GM23338 (cell line): Measurements from ENCODE around the gene ATG2B. TPM values are rescaled to one million over a fixed set of nuclear protein-coding genes. Genes with fewer than 3 reads are reported as not detected.

Source experiments
- ATAC-seq: fragments of 200-7000 bp; cut with Tn5 transposase; 3 replicates; pipeline ENCODE4 v1.9.1; 2020
- DNase-seq: peaks from one replicate; pipeline ENCODE4 v3.0.0-alpha.2; 2015; ENCODE audit warnings: low spot score
- H2AFZ ChIP-seq: fragments of 200-600 bp; sonication (generic); 2 replicates; pipeline ENCODE4 v1.8.0; 2016; ENCODE audit warnings: antibody characterized with exemption, mild to moderate bottlenecking, moderate library complexity
- H3F3A ChIP-seq: fragments of 200-600 bp; sonication (generic); replicated peaks from 2 replicates; pipeline ENCODE4 v1.8.0; 2017; ENCODE audit warnings: antibody characterized with exemption, mixed run types, low read depth
- H3K27ac ChIP-seq: fragments of 200-600 bp; sonication (generic); 2 replicates; pipeline ENCODE4 v1.6.1; 2016; ENCODE audit warnings: low read depth
- H3K27me3 ChIP-seq: fragments of 200-600 bp; sonication (generic); 2 replicates; pipeline ENCODE4 v1.8.0; 2016; ENCODE audit warnings: mild to moderate bottlenecking, mixed run types, moderate library complexity; ENCODE audit not compliant: insufficient read depth
- H3K36me3 ChIP-seq: fragments of 200-600 bp; sonication (generic); 2 replicates; pipeline ENCODE4 v1.8.0; 2016; ENCODE audit warnings: mild to moderate bottlenecking; ENCODE audit not compliant: insufficient read depth
- H3K4me1 ChIP-seq: fragments of 200-600 bp; sonication (generic); 2 replicates; pipeline ENCODE4 v1.8.0; 2016; ENCODE audit warnings: mild to moderate bottlenecking, moderate library complexity; ENCODE audit not compliant: insufficient read depth
- H3K4me2 ChIP-seq: fragments of 200-600 bp; sonication (generic); 2 replicates; pipeline ENCODE4 v1.7.1; 2017; ENCODE audit warnings: mixed run types
- H3K4me3 ChIP-seq: fragments of 200-600 bp; sonication (generic); 2 replicates; pipeline ENCODE4 v1.6.1; 2016; ENCODE audit warnings: mixed run types
- H3K79me2 ChIP-seq: fragments of 200-600 bp; sonication (generic); replicated peaks from 2 replicates; pipeline ENCODE4 v1.8.0; 2017; ENCODE audit warnings: mild to moderate bottlenecking; ENCODE audit not compliant: insufficient read depth
- H3K9me2 ChIP-seq: fragments of 200-600 bp; sonication (generic); 2 replicates; pipeline ENCODE4 v1.8.0; 2017; ENCODE audit not compliant: insufficient read depth
- H4K20me1 ChIP-seq: fragments of 200-600 bp; sonication (generic); replicated peaks from 2 replicates; pipeline ENCODE4 v1.8.0; 2017; ENCODE audit warnings: mild to moderate bottlenecking; ENCODE audit not compliant: insufficient read depth
- H3K27ac Mint-ChIP-seq: 2 replicates; pipeline ENCODE4 v1.8.0; 2020; ENCODE audit warnings: inconsistent platforms, mild to moderate bottlenecking, moderate library complexity, mixed read lengths
- H3K27me3 Mint-ChIP-seq: 3 replicates; pipeline ENCODE4 v1.8.0; 2022; ENCODE audit warnings: low read depth, mild to moderate bottlenecking, moderate library complexity, mixed read lengths, inconsistent platforms; ENCODE audit not compliant: insufficient read depth, poor library complexity
- H3K36me3 Mint-ChIP-seq: 3 replicates; pipeline ENCODE4 v1.8.0; 2021; ENCODE audit warnings: low read depth, mild to moderate bottlenecking, inconsistent platforms, moderate library complexity, mixed read lengths
- H3K4me1 Mint-ChIP-seq: 3 replicates; pipeline ENCODE4 v1.8.0; 2020; ENCODE audit warnings: mild to moderate bottlenecking, inconsistent platforms, mixed read lengths
- H3K4me3 Mint-ChIP-seq: 3 replicates; pipeline ENCODE4 v1.8.0; 2021; ENCODE audit warnings: moderate library complexity, mild to moderate bottlenecking, inconsistent platforms, mixed read lengths
- H3K9me3 Mint-ChIP-seq: 3 replicates; pipeline ENCODE4 v1.8.0; 2020; ENCODE audit warnings: moderate library complexity, mild to moderate bottlenecking, inconsistent platforms, mixed read lengths
- CREB1 ChIP-seq: fragments of 250-450 bp; sonication (Bioruptor Pico); IDR thresholded peaks from 2 replicates; pipeline ENCODE4 v1.5.0; 2020; ENCODE audit warnings: low read depth, mild to moderate bottlenecking, moderate library complexity
- EZH2 ChIP-seq: fragments of 200-600 bp; sonication (generic); IDR thresholded peaks from one replicate; pipeline ENCODE4 v1.8.0; 2017; ENCODE audit warnings: antibody characterized with exemption, mild to moderate bottlenecking, low read depth; ENCODE audit not compliant: unreplicated experiment
- EZH2phosphoT487 ChIP-seq: fragments of 200-600 bp; sonication (generic); IDR thresholded peaks from one replicate; pipeline ENCODE4 v1.8.1; 2018; ENCODE audit warnings: antibody characterized with exemption; ENCODE audit not compliant: unreplicated experiment
- JUNB ChIP-seq: IDR thresholded peaks from one replicate; pipeline ENCODE4 v1.6.1; 2016; ENCODE audit warnings: antibody characterized with exemption; ENCODE audit not compliant: unreplicated experiment
- NANOG ChIP-seq: IDR thresholded peaks from 2 replicates; pipeline ENCODE4 v1.6.1; 2016; ENCODE audit warnings: antibody characterized with exemption, borderline replicate concordance
- STAT1 ChIP-seq: IDR thresholded peaks from one replicate; pipeline ENCODE4 v1.6.1; 2016; ENCODE audit warnings: antibody characterized with exemption; ENCODE audit not compliant: unreplicated experiment
- ZNF114 ChIP-seq: fragments of 250-450 bp; sonication (Bioruptor Pico); IDR thresholded peaks from 2 replicates; pipeline ENCODE4 v1.5.0; 2020; ENCODE audit warnings: mild to moderate bottlenecking, moderate library complexity
- polyA plus RNA-seq: library from polyadenylated mRNA; unstranded; fragments of >200 nt; fragmentation: Nextera tagmentation; extraction: Ambion mirVana; gene quantifications from 2 replicates; pipeline ENCODE4 v1.2.1, GENCODE V29; 2016
- total RNA-seq: library from RNA; depleted of rRNA; stranded (reverse); fragments of >200 nt; shearing (Covaris generic); gene quantifications from 2 replicates; pipeline ENCODE4 v1.2.3, GENCODE V29; 2014
- TF ChIP-seq, protein P1 (sequence below): IDR thresholded peaks from one replicate; pipeline ENCODE4 v1.6.1; 2018; ENCODE audit warnings: antibody characterized with exemption; ENCODE audit not compliant: unreplicated experiment
- TF ChIP-seq, protein P2 (sequence below), 2 experiments: fragments of 200-600 bp in 1 of 2; sonication (generic) in 1 of 2; conservative IDR thresholded peaks; 2 replicates each; pipeline versions ENCODE4 v1.5.1 to v1.6.1; 2016 to 2017; ENCODE audit warnings: antibody characterized with exemption in 2 of 2, low read depth in 2 of 2, mild to moderate bottlenecking in 2 of 2, moderate library complexity in 1 of 2

The ATG2B gene
- total and polyA plus RNA-seq, 2 experiments from 2014 or later = 3.8 to 15.4 TPM

DNA sequence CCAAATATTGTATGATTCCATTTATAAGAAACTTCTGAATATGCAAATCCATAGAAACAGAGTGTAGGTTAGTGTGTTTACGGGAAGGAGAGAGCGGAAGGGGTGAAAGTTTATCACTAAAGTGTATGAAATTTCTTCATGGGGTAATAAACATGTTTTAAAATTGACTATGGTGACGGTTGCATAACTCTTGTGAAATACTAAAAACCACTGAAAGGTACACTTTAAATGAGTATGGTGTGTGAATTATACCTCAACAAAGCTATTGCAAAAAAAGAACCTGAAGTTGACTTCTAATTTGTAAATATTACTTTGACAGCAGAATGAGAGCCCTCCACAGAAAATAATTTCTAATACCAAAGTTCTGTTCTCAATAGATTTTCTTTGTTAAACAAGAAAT lies 47.1 kb downstream of the ATG2B start:
- H3K9me3 Mint-ChIP-seq = no peaks in the 10 kb centered on the region
- H3K4me2 ChIP-seq = no peak overlapping the region
- H3K4me3 Mint-ChIP-seq = no peak overlapping the region
- no peak for DNase-seq
- H3K36me3 Mint-ChIP-seq = peaks cover 23% of the 10 kb centered on the region
- no peaks in the 10 kb centered on the region for H3K4me1 Mint-ChIP-seq
- no peak overlapping the region for H3K4me3 ChIP-seq
- no peaks in the 10 kb centered on the region for H3K4me1 ChIP-seq
- peaks cover 11% of the 10 kb centered on the region; the same call in 1 of the 2 replicates for H3K36me3 ChIP-seq
- H3F3A ChIP-seq = no peaks in the 10 kb centered on the region
- H4K20me1 ChIP-seq = no peaks in the 10 kb centered on the region; the same call in 1 of the 2 replicates
- no peak overlapping the region for H3K27ac ChIP-seq
- H3K27me3 Mint-ChIP-seq = no peaks in the 10 kb centered on the region
- no peaks in the 10 kb centered on the region for H3K27me3 ChIP-seq
- H3K79me2 ChIP-seq = no peaks in the 10 kb centered on the region
- H3K27ac Mint-ChIP-seq = no peak overlapping the region
- TF ChIP-seq CREB1 (CRISPR knock-in tag) = no peak
- TF ChIP-seq ZNF114 = no peak
- TF ChIP-seq, protein P1, sequence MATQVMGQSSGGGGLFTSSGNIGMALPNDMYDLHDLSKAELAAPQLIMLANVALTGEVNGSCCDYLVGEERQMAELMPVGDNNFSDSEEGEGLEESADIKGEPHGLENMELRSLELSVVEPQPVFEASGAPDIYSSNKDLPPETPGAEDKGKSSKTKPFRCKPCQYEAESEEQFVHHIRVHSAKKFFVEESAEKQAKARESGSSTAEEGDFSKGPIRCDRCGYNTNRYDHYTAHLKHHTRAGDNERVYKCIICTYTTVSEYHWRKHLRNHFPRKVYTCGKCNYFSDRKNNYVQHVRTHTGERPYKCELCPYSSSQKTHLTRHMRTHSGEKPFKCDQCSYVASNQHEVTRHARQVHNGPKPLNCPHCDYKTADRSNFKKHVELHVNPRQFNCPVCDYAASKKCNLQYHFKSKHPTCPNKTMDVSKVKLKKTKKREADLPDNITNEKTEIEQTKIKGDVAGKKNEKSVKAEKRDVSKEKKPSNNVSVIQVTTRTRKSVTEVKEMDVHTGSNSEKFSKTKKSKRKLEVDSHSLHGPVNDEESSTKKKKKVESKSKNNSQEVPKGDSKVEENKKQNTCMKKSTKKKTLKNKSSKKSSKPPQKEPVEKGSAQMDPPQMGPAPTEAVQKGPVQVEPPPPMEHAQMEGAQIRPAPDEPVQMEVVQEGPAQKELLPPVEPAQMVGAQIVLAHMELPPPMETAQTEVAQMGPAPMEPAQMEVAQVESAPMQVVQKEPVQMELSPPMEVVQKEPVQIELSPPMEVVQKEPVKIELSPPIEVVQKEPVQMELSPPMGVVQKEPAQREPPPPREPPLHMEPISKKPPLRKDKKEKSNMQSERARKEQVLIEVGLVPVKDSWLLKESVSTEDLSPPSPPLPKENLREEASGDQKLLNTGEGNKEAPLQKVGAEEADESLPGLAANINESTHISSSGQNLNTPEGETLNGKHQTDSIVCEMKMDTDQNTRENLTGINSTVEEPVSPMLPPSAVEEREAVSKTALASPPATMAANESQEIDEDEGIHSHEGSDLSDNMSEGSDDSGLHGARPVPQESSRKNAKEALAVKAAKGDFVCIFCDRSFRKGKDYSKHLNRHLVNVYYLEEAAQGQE = no peak
- TF ChIP-seq JUNB = no peak
- no peak for TF ChIP-seq EZH2phosphoT487
- TF ChIP-seq STAT1 = no peak
- no peak for TF ChIP-seq EZH2
- TF ChIP-seq, protein P2, sequence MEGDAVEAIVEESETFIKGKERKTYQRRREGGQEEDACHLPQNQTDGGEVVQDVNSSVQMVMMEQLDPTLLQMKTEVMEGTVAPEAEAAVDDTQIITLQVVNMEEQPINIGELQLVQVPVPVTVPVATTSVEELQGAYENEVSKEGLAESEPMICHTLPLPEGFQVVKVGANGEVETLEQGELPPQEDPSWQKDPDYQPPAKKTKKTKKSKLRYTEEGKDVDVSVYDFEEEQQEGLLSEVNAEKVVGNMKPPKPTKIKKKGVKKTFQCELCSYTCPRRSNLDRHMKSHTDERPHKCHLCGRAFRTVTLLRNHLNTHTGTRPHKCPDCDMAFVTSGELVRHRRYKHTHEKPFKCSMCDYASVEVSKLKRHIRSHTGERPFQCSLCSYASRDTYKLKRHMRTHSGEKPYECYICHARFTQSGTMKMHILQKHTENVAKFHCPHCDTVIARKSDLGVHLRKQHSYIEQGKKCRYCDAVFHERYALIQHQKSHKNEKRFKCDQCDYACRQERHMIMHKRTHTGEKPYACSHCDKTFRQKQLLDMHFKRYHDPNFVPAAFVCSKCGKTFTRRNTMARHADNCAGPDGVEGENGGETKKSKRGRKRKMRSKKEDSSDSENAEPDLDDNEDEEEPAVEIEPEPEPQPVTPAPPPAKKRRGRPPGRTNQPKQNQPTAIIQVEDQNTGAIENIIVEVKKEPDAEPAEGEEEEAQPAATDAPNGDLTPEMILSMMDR (conservative IDR thresholded peaks at IDR 0.05; ENCODE audit: low read depth in 2 of 2) = no peak
- TF ChIP-seq NANOG = no peak
- H2AFZ ChIP-seq = no peak overlapping the region
- ATAC-seq = no peak
- no peaks in the 10 kb centered on the region for H3K9me2 ChIP-seq

DNA sequence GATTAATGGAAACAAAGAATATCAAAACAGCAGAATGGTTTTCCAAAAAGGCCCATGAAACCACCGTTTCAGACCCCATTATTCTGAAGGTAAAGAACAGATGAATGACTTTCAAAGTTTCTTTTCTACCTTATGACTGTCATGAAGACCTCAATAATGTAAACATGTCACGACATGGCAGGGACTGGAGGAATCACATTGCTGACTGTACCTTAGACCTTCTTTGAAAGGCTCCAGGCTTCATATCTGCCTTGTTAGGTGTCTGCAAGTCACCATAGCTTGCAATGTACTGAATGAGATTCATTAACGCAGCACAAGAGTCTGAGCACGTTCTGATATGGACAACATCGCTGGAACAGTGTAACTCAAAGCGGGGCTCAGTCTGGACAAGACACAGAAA lies 52.2 kb downstream of the ATG2B start:
- no peaks in the 10 kb centered on the region for H3K9me2 ChIP-seq
- H3K4me2 ChIP-seq = no peak overlapping the region
- H3K27me3 ChIP-seq = no peaks in the 10 kb centered on the region
- H4K20me1 ChIP-seq = no peaks in the 10 kb centered on the region; the same call in 1 of the 2 replicates
- Mint-ChIP-seq H3K36me3 (peaks cover 10% of the 10 kb centered on the region), H3K27ac (no peak overlapping the region), H3K4me1 (peaks cover 3% of the 10 kb centered on the region; the same call in 1 of the 3 replicates), H3K4me3 (no peak overlapping the region), H3K27me3 (peaks cover 2% of the 10 kb centered on the region), H3K9me3 (no peaks in the 10 kb centered on the region)
- no peaks in the 10 kb centered on the region for H3K79me2 ChIP-seq
- DNase-seq = no peak
- peaks cover 7% of the 10 kb centered on the region; the same call in 1 of the 2 replicates for H3K36me3 ChIP-seq
- H3F3A ChIP-seq = no peaks in the 10 kb centered on the region
- H3K27ac ChIP-seq = no peak overlapping the region
- H3K4me3 ChIP-seq = no peak overlapping the region
- ATAC-seq = no peak
- H3K4me1 ChIP-seq = no peaks in the 10 kb centered on the region
- H2AFZ ChIP-seq = no peak overlapping the region
- no peak for TF ChIP-seq CREB1 (CRISPR knock-in tag)
- TF ChIP-seq, protein P1 = no peak
